ENCODE measurements around the gene RASD2. TPM values are rescaled to one million over a fixed set of nuclear protein-coding genes. Genes with fewer than 3 reads are reported as not detected.
A peak's percentile ranks its signal among the peaks of the same experiment; 100 is the strongest.

RASD2 gene
- total RNA-seq, 4 donors from 2014 or later = 8.5 to 19.7 (median 13.9) TPM

GRCh38 chr22:35597692-35598395 is 57.2 kb downstream of the RASD2 start:
- TF ChIP-seq POLR2AphosphoS5 (IDR thresholded peaks at IDR 0.05) = no peak
- TF ChIP-seq POLR2A (IDR thresholded peaks at IDR 0.05) = no peak
- TF ChIP-seq EP300 (IDR thresholded peaks at IDR 0.05; ENCODE audit: low read depth) = no peak
- no peak for TF ChIP-seq CTCF (IDR thresholded peaks at IDR 0.05)
- no peak for DNase-seq
- intact Hi-C loops (cut with DNase I; ENCODE audit: low total_unique reads) = no loop called here
- no peaks in the 10 kb centered on the region for H3K9me3 ChIP-seq
- WGBS, 2 donors (ENCODE audit: low coverage in 1 of 2) = 91% methylated on average over 16 of the region's 16 CpGs; no CpG with 5 or more reads in 1 of the 2 donors
- in situ Hi-C loops (cut with MboI; ENCODE audit: low pct_ligation_motif_present in 1 of 4, low pct_unique_long_range_greater_than_20kb in 1 of 4, low sequenced_read_pairs in 3 of 4) = no loop called here
- no peaks in the 10 kb centered on the region for H3K27me3 ChIP-seq
- no peaks in the 10 kb centered on the region for H3K36me3 ChIP-seq
- H3K4me1 ChIP-seq = peaks cover 0 to 11% (median 0%) of the 10 kb centered on the region in 4 donors
- no peak overlapping the region for H3K4me3 ChIP-seq
- peak overlapping the region in 2 of 4 donors; percentile 45 to 75 for H3K27ac ChIP-seq

- in situ Hi-C loops (cut with MboI; ENCODE audit: low pct_ligation_motif_present in 1 of 4, low pct_unique_long_range_greater_than_20kb in 1 of 4, low sequenced_read_pairs in 3 of 4) (no loop called here), intact Hi-C loops (cut with DNase I; ENCODE audit: low total_unique reads) (no loop called here)
- Histone ChIP-seq H3K4me3 (no peak overlapping the region), H3K36me3 (no peaks in the 10 kb centered on the region), H3K27me3 (no peaks in the 10 kb centered on the region), H3K4me1 (peaks cover 0 to 8% (median 0%) of the 10 kb centered on the region in 4 donors), H3K27ac (no peak overlapping the region), H3K9me3 (no peaks in the 10 kb centered on the region)
- no peak for DNase-seq
- 87% methylated on average over 3 of the region's 4 CpGs; no CpG with 5 or more reads in 1 of the 2 donors for WGBS, 2 donors (ENCODE audit: low coverage in 1 of 2)
- TF ChIP-seq CTCF (IDR thresholded peaks at IDR 0.05) = no peak
- TF ChIP-seq EP300 (IDR thresholded peaks at IDR 0.05; ENCODE audit: low read depth) = no peak
- no peak for TF ChIP-seq POLR2A (IDR thresholded peaks at IDR 0.05)
- no peak for TF ChIP-seq POLR2AphosphoS5 (IDR thresholded peaks at IDR 0.05)
Measured at GRCh38 chr22:35598396-35598710, 57.7 kb downstream of the RASD2 start.

DNA sequence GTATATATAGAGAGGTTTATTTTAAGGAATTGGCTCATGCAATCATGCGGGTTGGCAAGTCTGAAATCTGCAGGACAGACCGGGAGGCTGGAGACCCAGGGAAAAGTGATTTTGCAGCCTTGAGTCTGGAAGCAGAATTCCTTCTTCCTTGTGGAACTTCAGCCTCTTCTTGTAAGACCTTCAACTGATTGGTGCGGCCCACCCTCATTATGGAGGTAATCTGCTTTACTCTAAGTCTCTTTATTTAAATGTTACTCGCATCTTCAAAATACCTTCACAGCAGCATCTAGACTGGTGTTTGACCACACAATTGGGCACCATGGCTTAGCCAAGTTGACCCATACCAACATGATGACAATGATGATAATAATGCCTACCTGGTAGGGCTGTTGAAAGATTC is 58.7 kb downstream of the RASD2 start:
- Histone ChIP-seq H3K4me1 (no peaks in the 10 kb centered on the region), H3K27me3 (no peaks in the 10 kb centered on the region), H3K9me3 (no peaks in the 10 kb centered on the region), H3K36me3 (no peaks in the 10 kb centered on the region), H3K27ac (no peak overlapping the region), H3K4me3 (no peak overlapping the region)
- in situ Hi-C loops (cut with MboI; ENCODE audit: low pct_ligation_motif_present in 1 of 4, low pct_unique_long_range_greater_than_20kb in 1 of 4, low sequenced_read_pairs in 3 of 4) = no loop called here
- WGBS, 2 donors (ENCODE audit: low coverage in 1 of 2) = 93 to 95% methylated on average over 4 of the region's 4 CpGs
- no peak for DNase-seq
- intact Hi-C loops (cut with DNase I; ENCODE audit: low total_unique reads) = no loop called here
- TF ChIP-seq EP300 (IDR thresholded peaks at IDR 0.05; ENCODE audit: low read depth) = no peak
- TF ChIP-seq CTCF (IDR thresholded peaks at IDR 0.05) = no peak
- TF ChIP-seq POLR2AphosphoS5 (IDR thresholded peaks at IDR 0.05) = no peak
- no peak for TF ChIP-seq POLR2A (IDR thresholded peaks at IDR 0.05)

DNA sequence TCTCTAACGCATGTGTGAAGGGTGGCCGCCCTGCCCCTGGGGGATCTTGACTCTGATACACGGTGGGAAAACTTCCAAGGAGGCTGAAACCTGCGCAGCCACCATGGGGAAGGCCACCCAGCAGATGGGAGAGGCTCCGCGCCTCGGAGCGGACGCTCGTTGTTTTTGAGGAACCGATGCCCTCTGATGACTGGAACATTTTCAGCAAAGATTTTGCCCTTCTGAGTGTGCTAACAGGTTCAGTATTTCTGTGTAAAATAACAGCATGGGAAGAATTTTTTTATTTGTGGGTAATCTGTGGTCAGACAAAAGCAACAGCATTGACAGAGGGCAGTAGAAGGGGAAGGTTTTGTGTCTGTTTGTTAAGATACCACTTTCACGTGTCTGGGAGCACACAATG is 59.8 kb downstream of the RASD2 start:
- Histone ChIP-seq H3K27me3 (no peaks in the 10 kb centered on the region), H3K9me3 (no peaks in the 10 kb centered on the region), H3K36me3 (no peaks in the 10 kb centered on the region), H3K27ac (no peak overlapping the region), H3K4me1 (no peaks in the 10 kb centered on the region), H3K4me3 (no peak overlapping the region)
- no peak for DNase-seq
- intact Hi-C loops (cut with DNase I; ENCODE audit: low total_unique reads) (no loop called here), in situ Hi-C loops (cut with MboI; ENCODE audit: low pct_ligation_motif_present in 1 of 4, low pct_unique_long_range_greater_than_20kb in 1 of 4, low sequenced_read_pairs in 3 of 4) (loop anchor here in 1 of 4 donors (25.0 kb wide), 1 partner anchor 512 kb away; no protein-coding TSS in a partner anchor)
- TF ChIP-seq CTCF (IDR thresholded peaks at IDR 0.05) (no peak), POLR2A (IDR thresholded peaks at IDR 0.05) (no peak), POLR2AphosphoS5 (IDR thresholded peaks at IDR 0.05) (no peak), EP300 (IDR thresholded peaks at IDR 0.05; ENCODE audit: low read depth) (no peak)
- 79 to 80% methylated on average over 1 to 12 of the region's 12 CpGs for WGBS, 2 donors (ENCODE audit: low coverage in 1 of 2)

Data from transverse colon (tissue), 4 donors.